ENCODE measurements around the gene IER2. TPM values are rescaled to one million over a fixed set of nuclear protein-coding genes. Genes with fewer than 3 reads are reported as not detected.
A peak's percentile ranks its signal among the peaks of the same experiment; 100 is the strongest.
"Not testable (repeated sequence)": the region's sequence is repeated elsewhere in the genome, so short reads cannot be mapped to it uniquely, and the experiment has no call there.

Gene IER2
- total RNA-seq, 1 donor from 2014 or later: 115 TPM

DNA sequence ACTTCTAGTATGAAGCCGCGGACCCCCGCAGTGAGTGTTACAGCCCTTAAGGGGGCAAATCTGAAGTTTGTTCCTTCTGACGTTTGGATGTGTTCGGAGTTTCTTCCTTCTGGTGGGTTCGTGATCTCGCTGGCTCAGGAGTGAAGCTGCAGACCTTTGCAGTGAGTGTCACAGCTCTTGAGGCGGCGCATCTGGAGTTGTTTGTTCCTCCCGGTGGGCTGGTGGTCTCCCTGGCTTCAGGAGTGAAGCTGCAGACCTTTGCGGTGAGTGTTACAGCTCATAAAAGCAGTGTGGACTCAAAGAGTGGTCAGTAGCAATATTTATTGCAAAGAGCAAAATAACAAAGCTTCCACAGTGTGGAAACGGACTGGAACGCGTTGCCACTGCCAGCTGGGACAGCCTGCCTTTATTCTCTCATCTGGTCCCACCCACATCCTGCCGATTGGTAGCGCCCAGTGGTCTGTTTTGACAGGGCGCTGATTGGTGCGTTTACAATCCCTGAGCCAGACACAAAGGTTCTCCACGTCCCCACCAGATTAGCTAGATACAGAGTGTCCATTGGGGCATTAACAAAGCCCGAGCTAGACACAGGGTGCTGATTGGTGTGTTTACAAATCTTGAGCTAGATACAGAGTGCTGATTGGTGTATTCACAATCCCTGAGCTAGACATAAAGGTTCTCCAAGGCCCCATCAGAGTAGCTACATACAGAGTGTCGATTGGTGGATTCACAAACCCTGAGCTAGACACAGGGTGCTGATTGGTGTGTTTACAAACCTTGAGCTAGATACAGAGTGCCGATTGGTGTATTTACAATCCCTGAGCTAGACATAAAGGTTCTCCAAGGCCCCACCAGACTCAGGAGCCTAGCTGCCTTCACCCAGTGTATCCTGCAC is 35.8 kb downstream of the IER2 start:
- not testable (repeated sequence) for H3K4me1 Mint-ChIP-seq (ENCODE audit: unreplicated experiment); H3K36me3 Mint-ChIP-seq (ENCODE audit: low read depth, unreplicated experiment); H3K27me3 Mint-ChIP-seq (ENCODE audit: unreplicated experiment); H3K9me3 Mint-ChIP-seq (ENCODE audit: unreplicated experiment); H3K27ac Mint-ChIP-seq (ENCODE audit: unreplicated experiment); DNase-seq (ENCODE audit: low spot score); H3K4me3 Mint-ChIP-seq (ENCODE audit: unreplicated experiment)

DNA sequence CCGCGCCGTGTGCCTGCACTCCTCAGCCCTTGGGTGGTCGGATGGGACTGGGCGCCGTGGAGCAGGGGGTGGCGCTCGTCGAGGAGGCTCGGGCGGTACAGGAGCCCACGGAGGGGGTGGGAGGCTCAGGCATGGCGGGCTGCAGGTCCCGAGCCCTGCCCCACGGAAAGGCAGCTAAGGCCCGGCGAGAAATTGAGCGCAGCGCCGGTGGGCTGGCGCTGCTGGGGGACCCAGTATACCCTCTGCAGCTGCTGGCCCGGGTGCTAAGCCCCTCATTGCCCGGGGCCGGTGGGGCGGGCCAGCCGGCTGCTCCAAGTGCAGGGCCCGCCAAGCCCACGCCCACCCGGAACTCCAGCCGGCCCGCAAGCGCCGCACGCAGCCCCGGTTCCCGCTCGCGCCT is 36.5 kb downstream of the IER2 start:
- H3K36me3 Mint-ChIP-seq (ENCODE audit: low read depth, unreplicated experiment); H3K4me3 Mint-ChIP-seq (ENCODE audit: unreplicated experiment); H3K27ac Mint-ChIP-seq (ENCODE audit: unreplicated experiment); H3K4me1 Mint-ChIP-seq (ENCODE audit: unreplicated experiment); H3K9me3 Mint-ChIP-seq (ENCODE audit: unreplicated experiment); DNase-seq (ENCODE audit: low spot score); H3K27me3 Mint-ChIP-seq (ENCODE audit: unreplicated experiment): not testable (repeated sequence)

DNA sequence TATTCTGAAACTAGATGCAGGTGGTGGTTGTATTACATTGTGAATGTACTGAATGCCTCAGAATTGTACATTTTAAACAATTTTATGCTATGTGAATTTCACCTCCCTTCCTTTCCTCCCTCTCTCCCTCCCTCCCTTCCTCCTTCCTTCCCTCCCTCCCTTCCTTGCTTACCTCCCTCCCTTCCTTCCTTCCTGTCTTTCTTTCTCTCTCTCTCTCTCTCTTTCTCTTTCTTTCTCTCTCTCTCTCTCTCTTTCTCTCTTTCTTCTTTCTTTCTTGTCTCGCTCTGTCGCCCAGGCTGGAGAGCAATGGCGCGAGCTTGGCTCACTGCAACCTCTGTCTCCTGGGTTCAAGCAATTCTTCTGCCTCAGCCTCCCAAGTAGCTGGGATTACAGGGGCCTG is 37.2 kb downstream of the IER2 start:
- Mint-ChIP-seq H3K4me3 (ENCODE audit: unreplicated experiment) (no peak overlapping the region), H3K36me3 (ENCODE audit: low read depth, unreplicated experiment) (no peaks in the 10 kb centered on the region), H3K4me1 (ENCODE audit: unreplicated experiment) (no peaks in the 10 kb centered on the region), H3K27me3 (ENCODE audit: unreplicated experiment) (no peaks in the 10 kb centered on the region), H3K27ac (ENCODE audit: unreplicated experiment) (no peak overlapping the region), H3K9me3 (ENCODE audit: unreplicated experiment) (no peaks in the 10 kb centered on the region)
- TF ChIP-seq, protein P1, sequence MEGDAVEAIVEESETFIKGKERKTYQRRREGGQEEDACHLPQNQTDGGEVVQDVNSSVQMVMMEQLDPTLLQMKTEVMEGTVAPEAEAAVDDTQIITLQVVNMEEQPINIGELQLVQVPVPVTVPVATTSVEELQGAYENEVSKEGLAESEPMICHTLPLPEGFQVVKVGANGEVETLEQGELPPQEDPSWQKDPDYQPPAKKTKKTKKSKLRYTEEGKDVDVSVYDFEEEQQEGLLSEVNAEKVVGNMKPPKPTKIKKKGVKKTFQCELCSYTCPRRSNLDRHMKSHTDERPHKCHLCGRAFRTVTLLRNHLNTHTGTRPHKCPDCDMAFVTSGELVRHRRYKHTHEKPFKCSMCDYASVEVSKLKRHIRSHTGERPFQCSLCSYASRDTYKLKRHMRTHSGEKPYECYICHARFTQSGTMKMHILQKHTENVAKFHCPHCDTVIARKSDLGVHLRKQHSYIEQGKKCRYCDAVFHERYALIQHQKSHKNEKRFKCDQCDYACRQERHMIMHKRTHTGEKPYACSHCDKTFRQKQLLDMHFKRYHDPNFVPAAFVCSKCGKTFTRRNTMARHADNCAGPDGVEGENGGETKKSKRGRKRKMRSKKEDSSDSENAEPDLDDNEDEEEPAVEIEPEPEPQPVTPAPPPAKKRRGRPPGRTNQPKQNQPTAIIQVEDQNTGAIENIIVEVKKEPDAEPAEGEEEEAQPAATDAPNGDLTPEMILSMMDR (IDR thresholded peaks at IDR 0.05; ENCODE audit: unreplicated experiment): no peak
- no peak for DNase-seq (ENCODE audit: low spot score)

DNA sequence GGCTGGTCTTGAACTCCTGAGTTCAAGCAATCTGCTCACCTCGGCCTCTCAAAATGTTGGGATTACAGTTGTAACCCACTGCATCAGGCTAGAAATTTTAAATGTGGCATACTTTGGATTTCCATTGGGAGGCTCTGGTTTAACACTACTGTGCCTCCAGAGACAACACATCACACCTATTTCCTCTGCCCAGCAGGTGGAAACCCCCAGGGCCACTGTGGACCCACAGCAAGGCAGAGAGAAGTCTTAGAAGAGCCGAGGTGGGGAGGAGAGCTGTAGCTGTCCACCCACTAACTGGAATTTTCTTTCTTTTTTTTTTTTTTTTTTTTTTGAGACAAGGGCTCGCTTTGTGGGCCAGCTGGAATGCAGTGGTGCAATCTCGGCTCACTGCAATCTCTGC is 39.4 kb downstream of the IER2 start:
- DNase-seq (ENCODE audit: low spot score): no peak
- H3K4me3 Mint-ChIP-seq (ENCODE audit: unreplicated experiment): no peak overlapping the region
- H3K4me1 Mint-ChIP-seq (ENCODE audit: unreplicated experiment): no peaks in the 10 kb centered on the region
- no peaks in the 10 kb centered on the region for H3K9me3 Mint-ChIP-seq (ENCODE audit: unreplicated experiment)
- no peaks in the 10 kb centered on the region for H3K27me3 Mint-ChIP-seq (ENCODE audit: unreplicated experiment)
- H3K27ac Mint-ChIP-seq (ENCODE audit: unreplicated experiment): no peak overlapping the region
- TF ChIP-seq, protein P1 (IDR thresholded peaks at IDR 0.05; ENCODE audit: unreplicated experiment): no peak
- H3K36me3 Mint-ChIP-seq (ENCODE audit: low read depth, unreplicated experiment): no peaks in the 10 kb centered on the region

DNA sequence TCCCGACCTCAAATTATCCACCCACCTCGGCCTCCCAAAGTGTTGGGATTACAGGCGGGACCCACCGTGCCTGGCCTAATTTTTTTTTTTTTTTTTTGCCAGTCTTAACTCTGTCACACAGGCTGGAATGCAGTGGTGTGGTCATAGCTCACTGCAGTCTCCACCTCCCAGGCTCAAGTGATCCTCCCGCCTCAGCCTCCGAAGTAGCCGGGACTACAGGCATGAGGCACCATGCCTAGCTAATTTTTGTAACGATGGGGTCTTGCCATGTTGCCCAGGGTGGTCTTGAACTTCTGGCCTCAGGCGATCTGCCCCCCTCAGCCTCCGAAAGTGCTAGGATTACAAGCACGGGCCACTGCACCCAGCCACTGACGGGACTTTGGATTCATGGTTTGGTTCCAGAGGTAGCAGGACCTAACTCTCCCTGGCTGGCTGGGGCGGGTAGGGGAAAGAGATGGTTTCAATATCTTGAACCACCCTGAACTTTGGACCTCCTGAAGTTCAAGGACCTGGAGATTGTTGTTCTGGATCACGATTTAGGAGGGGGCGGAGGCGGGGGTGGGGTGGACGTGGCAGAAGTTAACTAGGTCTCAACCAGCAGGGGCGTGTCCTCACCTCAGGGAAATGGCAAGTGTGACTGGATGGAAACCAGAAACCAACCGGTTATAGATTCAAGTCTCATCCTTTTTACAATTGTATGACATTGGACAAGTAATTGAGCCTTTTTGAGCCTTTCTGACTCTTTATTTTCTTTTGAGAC is 40.8 kb downstream of the IER2 start:
- no peaks in the 10 kb centered on the region for H3K9me3 Mint-ChIP-seq (ENCODE audit: unreplicated experiment)
- TF ChIP-seq, protein P1 (IDR thresholded peaks at IDR 0.05; ENCODE audit: unreplicated experiment): no peak
- H3K36me3 Mint-ChIP-seq (ENCODE audit: low read depth, unreplicated experiment): no peaks in the 10 kb centered on the region
- no peaks in the 10 kb centered on the region for H3K27me3 Mint-ChIP-seq (ENCODE audit: unreplicated experiment)
- no peaks in the 10 kb centered on the region for H3K4me1 Mint-ChIP-seq (ENCODE audit: unreplicated experiment)
- no peak for DNase-seq (ENCODE audit: low spot score)
- H3K27ac Mint-ChIP-seq (ENCODE audit: unreplicated experiment): no peak overlapping the region
- no peak overlapping the region for H3K4me3 Mint-ChIP-seq (ENCODE audit: unreplicated experiment)

DNA sequence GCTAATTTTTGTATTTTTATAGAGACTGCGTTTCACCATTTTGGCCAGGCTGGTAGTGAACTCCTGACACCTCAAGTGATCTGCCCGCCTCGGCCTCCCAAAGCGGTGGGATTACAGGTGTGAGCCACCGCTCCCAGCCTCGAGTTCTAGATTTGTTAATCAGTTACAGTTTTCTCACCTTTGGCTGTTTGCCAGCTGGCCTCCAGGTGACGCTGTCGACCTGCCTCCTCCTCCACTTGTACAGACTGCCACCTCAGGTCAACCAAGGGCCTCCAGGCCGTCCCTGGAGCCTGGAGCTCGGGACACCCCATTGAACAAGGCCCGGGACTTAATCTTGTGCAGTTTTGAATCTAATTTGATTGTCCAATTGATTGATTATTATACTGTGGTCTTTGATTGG is 45.5 kb downstream of the IER2 start:
- Mint-ChIP-seq H3K27me3 (ENCODE audit: unreplicated experiment) (no peaks in the 10 kb centered on the region), H3K9me3 (ENCODE audit: unreplicated experiment) (no peaks in the 10 kb centered on the region), H3K4me1 (ENCODE audit: unreplicated experiment) (no peaks in the 10 kb centered on the region), H3K36me3 (ENCODE audit: low read depth, unreplicated experiment) (no peaks in the 10 kb centered on the region), H3K4me3 (ENCODE audit: unreplicated experiment) (no peak overlapping the region), H3K27ac (ENCODE audit: unreplicated experiment) (no peak overlapping the region)
- peak; percentile 72 for DNase-seq (ENCODE audit: low spot score)
- TF ChIP-seq, protein P1 (IDR thresholded peaks at IDR 0.05; ENCODE audit: unreplicated experiment): peak; percentile 61

All from endothelial cell (in vitro differentiated cells).